Hematopoietic multipotent progenitor cell treated with erythropoietin and hydrocortisone succinate and interleukin-3 and kit ligand, for 8 days (in vitro differentiated cells): ENCODE data around the gene KRT6B.
A peak's percentile ranks its signal among the peaks of the same experiment; 100 is the strongest.
"Not testable (repeated sequence)": the region's sequence is repeated elsewhere in the genome, so short reads cannot be mapped to it uniquely, and the experiment has no call there.

Experiments used
- DNase-seq: peaks from one replicate; pipeline ENCODE4 v3.0.0-alpha.2; 2015

The KRT6B gene

GRCh38 chr12:52464897-52465296 is 13.0 kb upstream of the KRT6B start:
- DNase-seq, result no peak

GRCh38 chr12:52461693-52462092 is 9.7 kb upstream of the KRT6B start:
- DNase-seq, result no peak

GRCh38 chr12:52458861-52459260 is 6.9 kb upstream of the KRT6B start:
- no peak for DNase-seq

- no peak for DNase-seq
These were observed 3.9 kb upstream of the KRT6B start for GRCh38 chr12:52455821-52456220.

DNA sequence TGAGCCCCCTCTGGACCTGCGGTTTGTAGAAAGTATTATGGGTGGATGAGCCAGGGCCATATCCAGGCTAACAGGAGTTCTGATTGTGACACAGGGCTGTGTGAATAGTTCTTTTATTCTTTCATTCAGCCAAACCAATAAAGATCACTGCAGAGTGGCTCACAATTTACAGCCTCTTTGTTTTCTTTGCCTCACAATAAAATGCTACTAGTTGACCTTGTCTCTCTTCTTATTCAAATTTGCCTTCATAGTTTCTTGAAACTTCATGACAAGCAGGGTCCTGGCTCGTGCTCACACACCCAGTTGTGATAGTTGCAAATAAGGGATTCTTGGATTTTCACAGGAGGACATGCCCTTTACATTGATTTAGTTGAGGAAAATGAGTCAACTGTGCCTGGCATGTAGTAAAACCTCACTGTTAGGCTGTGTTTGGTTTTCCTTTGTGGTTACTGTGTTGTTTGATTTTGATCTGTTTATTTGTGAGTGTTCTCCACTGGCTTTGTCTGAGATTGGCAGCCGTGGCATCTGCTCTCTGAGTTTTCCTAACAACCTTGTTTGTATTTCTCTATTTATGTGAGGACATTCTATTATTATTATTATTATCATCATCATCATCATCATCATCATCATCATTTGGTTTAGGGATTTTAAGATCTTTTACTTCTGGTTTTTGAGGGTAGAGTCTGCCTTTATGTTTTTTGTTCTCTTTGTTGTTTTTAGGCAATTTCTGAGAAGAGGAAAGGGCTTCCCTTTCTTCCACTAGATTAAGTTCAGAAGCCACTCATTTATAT is 2.7 kb upstream of the KRT6B start:
- no peak for DNase-seq

DNA sequence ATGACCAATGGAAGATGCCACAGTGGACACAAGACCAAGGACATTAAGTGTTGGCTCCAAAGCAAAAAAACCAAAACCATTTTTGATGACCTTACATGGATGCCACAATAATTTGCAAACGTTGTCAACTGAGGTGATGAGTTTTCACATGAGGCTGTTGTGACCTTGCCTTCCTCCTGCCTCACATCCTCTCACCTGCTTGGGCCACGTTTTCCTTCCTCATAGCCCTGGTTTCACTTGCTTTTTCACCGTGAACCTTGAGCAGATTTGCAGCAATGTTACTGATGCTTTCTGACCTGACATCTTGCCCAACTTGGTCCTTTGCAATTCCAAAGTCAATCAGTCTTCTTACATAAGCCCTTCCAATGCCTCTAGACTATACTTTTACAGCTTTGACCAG is 3.7 kb downstream of the KRT6B start:
- no peak for DNase-seq

GRCh38 chr12:52447196-52447595 is 4.8 kb downstream of the KRT6B start:
- not testable (repeated sequence) for DNase-seq

DNA sequence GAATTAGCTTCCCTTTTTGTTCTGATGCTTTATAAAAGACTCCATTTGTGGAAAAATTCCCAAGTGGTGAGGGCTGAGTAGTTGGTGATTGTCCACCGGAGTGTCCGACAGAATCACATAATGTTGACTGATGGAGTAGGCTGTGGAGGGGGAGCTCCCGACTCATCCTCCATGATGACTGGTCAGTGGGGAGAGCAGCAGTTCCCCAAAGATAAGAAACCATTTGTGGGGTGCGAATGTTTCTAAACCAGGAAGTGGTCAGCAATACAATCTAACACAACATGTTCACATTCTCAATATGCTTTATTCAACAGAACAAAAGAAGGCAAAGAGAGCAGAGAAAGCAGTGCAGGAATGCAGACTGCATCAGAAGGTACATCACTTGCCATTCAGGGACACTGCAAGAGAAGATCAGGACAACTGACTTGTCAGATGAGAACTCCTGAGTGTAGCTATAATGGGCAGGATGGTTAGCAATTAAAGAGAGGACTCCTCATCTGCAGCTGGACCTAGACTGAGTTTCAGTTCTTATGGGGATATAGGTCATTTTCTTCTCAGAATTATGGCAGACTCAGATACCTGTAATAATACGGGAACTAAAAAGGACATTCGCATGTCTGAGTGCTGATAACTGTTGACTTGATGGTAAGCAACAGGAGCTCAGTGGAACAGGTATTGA is 5.4 kb downstream of the KRT6B start:
- DNase-seq, result peak; percentile 21

GRCh38 chr12:52445876-52446275 is 6.1 kb downstream of the KRT6B start:
- no peak for DNase-seq

GRCh38 chr12:52444647-52445595 is 7.0 kb downstream of the KRT6B start:
- no peak for DNase-seq

DNA sequence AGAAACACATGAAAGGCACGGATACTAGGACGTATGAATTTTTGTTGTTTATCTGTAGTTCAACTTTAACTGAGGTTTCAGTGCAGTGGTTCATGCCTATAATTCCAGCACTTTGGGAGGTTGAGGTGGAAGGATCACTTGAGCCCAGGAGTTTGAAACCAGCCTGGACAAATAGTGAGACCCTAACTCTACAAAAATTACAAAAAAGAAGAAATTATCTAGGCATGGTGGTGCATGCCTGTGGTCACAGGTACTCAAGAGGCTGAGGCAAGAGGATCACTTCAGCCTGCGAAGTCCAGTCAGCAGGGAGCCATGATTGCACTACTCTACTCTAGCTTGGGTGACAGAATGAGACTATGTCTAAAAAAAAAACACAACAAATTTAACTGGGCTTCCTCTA is 8.0 kb downstream of the KRT6B start:
- DNase-seq, result no peak

DNA sequence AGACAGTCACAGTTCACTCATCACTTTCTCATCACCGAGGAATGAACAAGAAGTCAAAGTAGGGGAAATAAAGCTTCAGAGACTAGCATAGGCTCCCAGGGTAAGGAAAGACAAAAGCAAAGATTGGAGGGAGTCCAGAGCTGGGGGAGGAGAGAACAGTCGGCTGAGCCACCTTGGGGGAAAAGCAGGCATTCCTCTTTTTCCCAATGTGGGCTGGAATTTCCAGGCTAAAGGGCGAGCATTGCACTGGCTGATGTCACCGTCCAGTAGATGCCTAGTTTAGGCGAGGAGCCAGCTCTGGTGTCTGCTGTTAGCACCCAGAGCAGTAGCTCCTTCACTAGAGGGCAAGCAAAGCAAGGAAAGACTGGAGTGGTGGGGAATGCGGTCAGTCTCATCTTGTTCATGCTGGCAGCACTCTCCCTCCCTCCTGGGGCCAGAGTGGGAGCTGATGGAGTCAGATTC is 9.3 kb downstream of the KRT6B start:
- no peak for DNase-seq

- DNase-seq, result no peak
These were observed 10.5 kb downstream of the KRT6B start for GRCh38 chr12:52441320-52441911.

DNA sequence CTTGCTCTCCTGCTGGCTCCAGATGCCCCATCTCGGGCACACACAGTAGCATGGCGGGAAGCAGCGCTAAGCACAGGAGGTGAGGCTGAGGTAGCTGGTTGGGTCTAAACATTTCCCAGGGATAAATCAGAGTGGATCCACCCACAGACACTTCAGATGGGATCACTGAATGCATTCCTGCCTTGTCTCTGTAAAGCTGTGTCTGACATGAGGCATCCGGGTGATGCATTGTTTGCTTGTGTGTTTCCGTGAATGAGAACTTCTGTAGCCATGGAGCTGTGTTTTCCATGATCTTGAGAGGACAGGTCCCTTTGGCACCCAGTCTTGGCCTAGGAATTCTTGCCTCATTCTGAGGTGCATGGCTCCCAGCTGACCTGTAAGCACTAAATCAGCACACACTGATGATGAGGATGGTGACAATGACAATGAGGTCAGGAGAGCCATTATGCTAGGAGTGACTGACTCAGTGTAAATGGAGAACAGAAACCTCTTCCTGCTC is 11.1 kb downstream of the KRT6B start:
- no peak for DNase-seq

DNA sequence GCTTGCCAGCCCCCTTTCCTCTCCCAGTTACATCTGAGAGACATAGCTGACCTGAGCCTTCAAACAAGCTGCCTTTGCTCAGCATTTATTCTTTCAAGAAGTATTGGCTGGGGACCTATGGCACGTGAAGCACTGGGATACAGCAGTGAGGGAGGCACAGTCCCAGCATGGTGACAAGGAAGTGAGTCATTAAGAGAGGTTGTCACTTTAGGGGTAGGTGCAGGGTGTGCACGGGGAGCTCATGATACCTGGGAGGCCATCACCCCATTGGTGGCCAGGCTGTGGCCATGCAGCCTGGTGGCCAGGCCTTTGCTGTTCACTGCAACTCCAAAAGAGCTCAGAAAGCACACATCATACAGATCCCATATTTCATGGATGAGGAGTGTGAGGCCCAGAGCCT is 12.1 kb downstream of the KRT6B start:
- DNase-seq, result no peak

DNA sequence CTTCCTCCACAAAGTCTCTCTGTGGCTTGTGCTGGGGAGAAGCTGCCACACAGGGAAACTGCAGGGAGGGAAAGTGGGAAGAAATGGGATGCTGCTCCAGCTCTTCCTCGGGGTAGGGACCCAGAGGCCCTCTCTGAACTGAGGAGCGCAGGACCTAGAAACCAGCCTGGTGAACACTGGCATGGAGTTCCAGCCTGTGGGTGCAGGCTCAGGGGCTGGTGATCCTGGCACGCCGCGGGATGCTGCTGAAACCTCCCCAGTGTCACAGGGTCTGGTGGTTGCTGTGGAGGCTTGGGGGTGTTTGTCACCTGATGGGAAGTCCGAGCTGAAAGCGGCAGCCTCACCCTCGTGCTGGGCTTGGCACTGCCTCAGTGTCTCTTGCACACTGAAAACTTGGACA is 12.5 kb downstream of the KRT6B start:
- DNase-seq, result no peak

- DNase-seq, result no peak
These were observed 13.3 kb downstream of the KRT6B start for GRCh38 chr12:52438305-52439301.

- DNase-seq, result no peak
These were observed 14.4 kb downstream of the KRT6B start for GRCh38 chr12:52437508-52437907.

DNA sequence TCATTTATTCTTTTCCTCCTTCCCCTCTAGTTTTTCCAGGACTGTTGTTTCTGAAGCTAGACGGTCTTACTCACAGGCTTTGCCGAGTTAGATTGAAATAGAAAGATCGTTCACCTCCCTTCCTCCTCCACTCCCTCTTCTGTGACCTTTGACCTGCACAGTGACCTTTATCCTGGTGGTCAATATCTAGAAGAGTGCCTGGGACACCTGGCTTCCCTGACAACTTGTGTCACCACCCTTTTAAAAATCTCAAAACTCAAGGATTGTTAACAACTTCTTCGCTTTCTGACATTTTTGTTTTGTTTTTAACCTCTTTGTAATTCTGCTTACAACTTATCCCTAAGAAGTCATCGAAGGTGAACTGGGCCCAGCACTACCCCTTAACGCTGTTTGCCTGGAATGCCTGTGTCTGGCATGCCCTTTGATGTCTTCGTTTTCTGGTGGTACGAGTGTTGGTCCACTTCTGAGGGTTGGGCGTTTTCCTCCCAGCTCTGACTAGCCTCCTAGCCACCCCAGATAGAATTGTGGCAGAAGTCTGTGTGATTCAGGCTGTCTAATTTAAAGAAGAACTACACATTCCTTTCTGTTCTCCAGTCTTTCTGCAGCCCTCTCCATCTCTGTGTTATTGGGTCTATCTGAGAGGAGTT is 15.0 kb downstream of the KRT6B start:
- DNase-seq, result no peak

DNA sequence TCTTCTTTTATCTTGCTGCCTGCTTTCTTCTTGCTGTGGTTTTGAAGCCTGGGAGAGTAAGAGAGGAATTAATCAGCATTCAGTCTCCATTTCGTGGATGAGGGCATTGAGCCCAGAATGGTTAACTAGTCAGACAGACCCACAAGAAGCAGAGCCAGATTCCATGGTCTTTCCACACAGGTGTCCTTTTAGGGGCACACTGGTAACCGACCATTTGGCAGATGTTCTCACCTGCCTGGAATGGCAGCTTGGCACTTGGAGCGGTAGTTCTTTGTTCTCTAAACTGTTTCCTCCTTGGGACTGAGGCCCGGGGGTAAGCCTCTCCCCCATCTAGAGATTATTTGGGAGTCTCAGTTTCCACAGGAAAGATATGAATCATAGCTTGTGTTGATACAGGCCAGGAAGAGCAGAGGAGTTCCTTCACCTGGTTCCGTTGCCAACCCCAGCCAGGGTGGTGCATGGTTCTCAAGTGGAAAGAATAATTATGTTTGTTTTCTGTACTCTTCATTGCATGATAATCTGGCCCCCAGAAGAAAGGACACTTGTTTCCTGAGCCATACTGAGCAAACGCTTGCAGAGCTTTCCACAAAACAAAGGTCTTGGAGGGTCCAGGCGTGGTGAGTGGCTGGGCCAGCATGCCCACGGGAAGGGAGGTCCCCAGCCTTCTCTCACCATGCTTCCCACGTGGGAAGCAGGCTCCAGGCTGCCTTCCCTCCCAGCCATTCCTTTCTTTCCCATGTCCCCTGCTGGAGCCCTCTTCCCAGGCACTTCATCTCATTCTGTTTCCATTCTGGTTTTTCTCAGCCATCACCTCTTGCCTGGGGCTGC is 15.7 kb downstream of the KRT6B start:
- no peak for DNase-seq
